GM19240 (cell line): ENCODE measurements around the gene WNT5B.
A peak's percentile ranks its signal among the peaks of the same experiment; 100 is the strongest.

Source experiments
- DNase-seq: peaks from one replicate; pipeline ENCODE4 v3.0.0; 2011; ENCODE audit warnings: low spot score; ENCODE audit not compliant: insufficient read length

Gene WNT5B

DNA sequence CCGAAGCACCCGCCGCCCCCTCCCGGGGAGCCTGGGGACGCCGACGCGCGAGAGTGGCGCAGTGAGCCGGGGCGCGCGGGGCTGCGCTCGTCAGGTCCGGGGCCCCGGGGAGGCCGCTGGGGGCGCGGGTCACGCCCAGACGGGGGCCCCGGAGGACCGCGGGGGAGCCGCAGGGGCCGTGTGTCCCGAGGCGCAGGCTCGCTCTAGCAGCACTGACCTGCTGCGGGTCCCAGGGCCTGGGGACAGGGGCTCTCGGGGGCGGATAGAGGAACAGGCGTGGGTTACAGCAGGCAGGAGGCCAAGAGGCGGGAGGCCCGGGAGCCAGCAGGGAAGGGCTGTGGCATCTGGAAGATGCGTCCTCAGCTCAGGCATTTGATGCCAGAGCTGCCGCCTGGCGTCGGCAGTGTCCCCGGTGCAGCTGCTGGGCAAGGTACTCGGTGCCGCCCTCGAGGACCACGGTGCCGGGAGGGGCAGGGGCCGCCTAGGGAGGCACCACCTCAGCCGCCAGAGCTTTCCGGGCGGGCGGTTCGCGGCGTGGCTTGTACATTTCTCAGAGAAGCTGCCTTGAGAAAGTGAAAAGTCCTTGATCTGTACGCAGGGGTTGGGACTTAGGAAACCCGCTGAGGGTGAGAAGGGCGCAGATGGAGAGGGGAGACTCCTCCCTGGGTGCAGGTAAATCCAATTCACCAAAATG is 1.2 kb downstream of the WNT5B start:
- no peak for DNase-seq

DNA sequence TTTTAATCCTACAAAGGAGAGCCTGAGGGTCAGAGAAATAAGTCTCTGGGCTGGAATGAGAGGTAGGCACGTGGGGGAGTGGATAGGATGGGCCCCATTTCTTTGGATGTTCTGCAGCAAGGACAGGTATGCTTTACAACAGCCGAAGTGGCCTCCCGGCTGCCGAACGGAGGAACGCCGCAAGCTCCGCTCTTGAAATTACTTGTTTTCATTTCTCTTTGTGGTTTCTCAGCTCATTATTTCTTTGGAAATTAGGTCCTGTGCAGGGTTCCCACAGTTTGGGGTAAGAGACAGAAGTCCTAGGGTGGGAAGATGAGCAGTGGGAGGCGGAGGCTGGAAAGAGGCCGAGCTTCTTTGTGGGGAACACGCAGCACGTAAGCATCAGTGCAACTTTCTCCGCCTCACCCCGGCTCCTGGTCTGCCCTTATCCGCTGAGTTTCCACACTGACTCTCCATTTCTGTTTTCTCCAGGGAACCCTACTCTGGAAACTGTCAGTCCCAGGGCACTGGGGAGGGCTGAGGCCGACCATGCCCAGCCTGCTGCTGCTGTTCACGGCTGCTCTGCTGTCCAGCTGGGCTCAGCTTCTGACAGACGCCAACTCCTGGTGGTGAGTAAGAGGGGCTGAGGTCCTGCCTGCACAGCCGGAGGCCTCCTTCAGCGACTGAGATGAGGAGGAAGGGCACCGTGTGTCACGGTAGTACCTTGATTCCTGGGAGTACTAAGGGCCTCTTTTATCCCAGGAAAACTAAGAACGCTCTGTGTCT is 2.0 kb downstream of the WNT5B start:
- no peak for DNase-seq

DNA sequence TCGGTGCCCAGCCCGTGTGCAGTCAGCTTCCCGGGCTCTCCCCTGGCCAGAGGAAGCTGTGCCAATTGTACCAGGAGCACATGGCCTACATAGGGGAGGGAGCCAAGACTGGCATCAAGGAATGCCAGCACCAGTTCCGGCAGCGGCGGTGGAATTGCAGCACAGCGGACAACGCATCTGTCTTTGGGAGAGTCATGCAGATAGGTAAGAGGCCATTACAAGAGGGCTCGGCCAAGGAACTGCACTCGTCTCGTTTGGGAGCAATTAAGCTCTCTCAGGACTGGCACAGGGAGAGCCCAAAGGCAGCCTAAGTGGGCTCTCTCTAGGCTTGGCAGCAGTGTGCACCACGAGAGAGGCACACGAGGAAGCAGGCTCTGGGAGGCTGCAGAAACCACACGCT is 3.7 kb downstream of the WNT5B start:
- no peak for DNase-seq

DNA sequence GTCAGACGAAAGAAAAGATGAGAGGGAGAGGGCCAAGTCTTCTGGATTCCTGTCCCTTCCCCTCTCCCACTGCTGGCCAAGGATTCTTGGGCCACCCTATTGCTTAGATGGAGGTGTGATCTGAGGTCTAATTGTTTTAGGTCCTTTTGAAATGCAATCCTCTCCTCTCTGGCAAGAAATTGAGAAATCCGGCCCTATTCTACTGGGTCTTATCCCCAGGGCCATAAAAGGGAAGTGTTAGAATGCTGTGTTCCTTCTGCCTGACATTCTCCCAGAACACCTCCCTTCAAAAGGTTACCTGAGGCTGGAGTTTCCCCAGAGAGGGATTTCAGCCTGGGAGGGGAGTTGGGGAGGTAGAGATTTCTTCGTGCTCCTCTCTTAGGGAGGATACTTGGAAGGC is 4.4 kb downstream of the WNT5B start:
- DNase-seq = no peak

DNA sequence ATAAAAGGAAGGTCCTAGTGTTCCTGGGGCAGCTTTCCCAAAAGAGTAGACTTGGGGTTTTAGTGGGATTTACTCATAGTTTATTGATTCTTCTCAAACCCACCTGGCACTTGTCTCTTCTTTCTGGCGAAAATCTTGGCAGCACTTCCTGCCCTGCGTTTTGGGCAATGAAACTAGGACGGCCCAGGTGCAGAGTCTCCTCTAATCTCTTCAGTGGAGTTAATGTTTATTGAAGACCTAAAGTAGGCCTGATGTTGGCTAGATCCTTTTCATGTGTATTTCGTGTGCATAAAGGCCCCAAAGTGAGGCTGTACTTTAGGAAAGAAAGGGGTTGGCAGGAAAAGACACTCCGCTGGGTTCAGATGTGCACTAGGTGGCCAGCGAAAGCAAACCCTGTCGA is 5.1 kb downstream of the WNT5B start:
- DNase-seq = no peak

DNA sequence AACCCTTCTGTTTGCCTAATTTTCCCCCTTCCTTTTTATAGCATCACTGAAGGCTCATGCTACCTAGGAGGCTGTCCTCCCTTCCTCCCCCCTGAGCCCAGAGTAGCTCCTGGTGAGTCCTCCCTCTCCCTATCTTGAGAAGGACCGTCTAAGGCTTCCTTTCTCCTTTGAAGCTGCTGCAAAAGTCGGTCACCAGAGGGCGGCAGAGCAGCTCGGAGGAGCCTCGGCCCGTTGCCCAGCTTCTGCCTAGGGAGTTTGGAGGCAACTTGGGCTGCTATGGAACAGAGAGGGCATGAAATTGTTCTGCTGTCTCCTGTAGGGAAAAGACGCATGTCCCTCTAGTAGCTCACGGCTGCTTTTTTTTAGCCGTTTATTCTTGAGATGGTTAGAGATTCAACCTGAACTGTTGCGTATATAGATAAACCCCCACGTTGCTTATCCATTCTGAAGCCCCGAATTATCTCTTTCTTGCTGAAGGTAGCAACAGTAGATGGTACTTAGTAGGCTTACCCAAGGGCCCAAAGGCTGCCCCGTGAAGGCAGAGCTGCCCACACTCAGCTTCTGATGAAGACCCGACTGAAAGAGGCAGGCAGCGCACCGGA is 5.7 kb downstream of the WNT5B start:
- DNase-seq = peak; percentile 72

DNA sequence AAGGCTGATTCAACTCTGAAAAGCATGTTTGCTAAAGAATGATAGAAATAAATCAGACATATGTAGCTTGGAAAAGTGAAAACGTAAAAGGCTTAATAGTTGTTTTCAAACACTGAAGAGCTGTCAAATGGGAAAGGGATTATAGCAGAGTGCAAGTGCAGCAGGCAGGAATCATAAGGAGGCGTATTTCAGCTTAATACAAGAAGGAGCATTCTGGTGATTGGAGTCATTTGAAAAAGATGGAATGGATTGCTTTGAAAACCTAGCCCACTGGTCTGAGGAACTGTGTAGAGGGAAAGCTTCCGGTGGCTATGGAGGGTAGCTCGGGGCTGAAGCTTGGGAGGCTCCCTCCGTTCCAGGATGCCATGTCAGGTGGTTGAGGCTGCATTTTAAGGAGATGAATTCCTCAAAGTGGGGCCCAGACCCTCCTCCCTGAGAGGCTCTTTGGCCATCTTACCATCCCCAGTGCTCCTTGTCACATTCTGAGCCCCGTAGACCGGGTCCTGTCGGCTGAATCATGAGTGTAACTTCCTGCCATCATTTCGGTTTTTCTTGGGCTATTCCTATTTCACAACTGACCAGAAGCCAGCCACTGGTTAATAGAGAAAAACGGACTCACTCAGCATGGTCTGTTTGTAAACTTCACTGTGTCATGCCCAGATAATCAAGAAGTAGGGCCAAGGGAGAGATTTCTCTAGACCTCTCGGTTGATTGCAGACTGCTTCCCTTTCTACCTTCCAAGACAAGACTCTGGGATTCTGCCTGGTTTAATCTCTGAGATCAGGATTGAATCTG is 6.5 kb downstream of the WNT5B start:
- DNase-seq = no peak

DNA sequence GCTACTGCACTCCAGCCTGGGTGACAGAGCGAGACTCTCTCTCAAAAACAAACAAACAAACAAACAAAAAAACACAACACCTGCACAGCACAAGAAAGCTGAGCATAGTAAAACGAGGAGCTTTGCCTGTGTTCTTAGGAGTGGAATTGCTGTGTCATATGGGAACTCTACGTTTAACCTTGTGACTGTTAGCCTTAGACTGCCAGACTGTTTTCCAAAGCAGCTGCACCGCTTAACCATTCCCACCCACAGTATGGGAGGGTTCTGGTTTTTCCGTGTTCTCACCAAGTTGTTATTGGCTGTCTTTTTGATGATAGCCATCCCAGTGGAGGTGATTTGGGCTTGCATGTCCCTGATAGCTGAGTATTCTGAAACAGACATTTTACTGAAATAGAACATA is 9.2 kb downstream of the WNT5B start:
- DNase-seq = no peak

DNA sequence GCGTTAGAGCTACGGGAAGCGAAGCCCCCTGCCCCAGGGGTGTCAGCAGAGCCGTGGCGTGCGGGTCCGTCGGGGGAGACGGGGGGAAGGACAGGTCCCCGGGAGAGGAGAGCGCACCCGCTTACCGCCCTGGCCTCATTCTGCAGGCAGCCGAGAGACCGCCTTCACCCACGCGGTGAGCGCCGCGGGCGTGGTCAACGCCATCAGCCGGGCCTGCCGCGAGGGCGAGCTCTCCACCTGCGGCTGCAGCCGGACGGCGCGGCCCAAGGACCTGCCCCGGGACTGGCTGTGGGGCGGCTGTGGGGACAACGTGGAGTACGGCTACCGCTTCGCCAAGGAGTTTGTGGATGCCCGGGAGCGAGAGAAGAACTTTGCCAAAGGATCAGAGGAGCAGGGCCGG is 10.5 kb downstream of the WNT5B start:
- DNase-seq = no peak

DNA sequence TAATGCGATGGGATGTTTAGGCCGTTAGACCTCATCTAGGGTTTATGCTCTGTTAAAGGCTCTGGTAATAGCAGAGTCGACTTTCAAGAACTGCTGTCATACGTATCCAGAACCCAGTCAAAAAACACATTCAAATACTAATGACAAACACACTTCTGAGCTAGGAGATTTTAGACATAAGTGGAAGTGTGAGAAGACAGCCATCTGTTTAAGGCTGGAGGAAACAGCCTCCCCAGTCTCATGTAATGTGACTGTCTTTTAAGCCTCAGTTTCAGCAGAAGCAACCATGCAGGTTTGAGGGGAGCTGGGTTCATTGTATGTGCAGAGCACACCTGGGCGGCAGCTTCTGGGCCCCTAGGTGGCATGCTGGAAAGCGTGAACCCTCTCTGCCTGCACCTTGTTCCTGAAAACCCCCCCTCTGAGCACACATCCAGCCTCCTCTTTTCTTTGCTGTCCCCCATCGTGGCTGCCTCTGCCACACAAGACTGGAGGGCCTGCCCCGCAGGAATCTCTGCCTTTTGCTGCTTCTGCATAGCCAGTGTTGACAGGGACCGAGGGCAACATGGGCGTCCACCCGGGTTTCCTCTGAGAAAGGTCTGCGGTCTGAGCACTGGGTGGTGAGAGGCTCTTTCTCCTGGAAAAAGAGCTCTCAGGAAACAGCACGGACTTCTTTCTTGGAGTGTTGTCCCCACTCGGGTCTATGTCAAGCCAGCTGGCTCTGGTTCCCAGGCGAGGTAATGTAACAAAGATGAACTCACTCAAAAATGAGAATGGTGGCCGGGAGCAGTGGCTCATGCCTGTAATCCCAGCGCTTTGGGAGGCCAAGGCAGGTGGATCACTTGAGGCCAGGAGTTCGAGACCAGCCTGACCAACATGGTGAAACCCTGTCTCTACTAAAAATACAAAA is 11.6 kb downstream of the WNT5B start:
- no peak for DNase-seq

DNA sequence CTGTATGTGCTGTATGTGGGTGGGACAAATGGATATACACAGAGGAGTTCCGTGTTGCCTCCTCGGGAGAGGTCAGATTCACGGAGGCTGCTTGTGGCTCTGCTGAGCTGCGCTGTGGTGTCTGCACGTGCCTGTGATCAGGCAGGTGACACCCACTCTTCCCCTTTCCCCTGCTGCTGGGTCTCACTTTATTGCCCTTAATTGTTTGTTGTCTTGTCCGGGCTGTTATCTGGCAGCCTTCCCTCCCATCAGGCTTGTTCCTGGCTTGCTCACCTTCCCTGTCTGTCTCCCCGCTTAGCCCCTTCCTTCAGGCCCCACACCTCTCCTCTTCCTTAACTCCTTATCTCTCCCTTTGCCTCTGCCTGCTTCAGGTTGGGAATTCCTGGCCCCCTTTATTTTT is 13.5 kb downstream of the WNT5B start:
- no peak for DNase-seq

DNA sequence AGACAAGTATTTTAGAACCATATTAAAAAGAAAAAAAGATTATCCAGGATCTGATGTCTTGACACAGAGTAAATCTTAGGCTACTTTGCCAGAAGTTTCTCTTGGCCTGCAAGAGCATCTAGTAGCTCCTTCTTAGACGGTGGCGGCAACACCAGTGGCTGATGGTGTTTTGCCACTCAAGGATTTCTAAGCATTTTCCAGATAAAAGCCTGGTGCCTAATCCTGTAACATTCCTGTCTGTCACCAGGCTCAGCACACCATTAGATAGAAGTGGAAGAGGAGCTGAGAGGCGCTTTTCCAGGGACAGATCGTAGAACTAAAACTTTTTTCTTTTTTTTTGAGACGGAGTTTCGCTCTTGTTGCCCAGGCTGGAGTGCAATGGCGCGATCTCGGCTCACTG is 14.0 kb downstream of the WNT5B start:
- no peak for DNase-seq

DNA sequence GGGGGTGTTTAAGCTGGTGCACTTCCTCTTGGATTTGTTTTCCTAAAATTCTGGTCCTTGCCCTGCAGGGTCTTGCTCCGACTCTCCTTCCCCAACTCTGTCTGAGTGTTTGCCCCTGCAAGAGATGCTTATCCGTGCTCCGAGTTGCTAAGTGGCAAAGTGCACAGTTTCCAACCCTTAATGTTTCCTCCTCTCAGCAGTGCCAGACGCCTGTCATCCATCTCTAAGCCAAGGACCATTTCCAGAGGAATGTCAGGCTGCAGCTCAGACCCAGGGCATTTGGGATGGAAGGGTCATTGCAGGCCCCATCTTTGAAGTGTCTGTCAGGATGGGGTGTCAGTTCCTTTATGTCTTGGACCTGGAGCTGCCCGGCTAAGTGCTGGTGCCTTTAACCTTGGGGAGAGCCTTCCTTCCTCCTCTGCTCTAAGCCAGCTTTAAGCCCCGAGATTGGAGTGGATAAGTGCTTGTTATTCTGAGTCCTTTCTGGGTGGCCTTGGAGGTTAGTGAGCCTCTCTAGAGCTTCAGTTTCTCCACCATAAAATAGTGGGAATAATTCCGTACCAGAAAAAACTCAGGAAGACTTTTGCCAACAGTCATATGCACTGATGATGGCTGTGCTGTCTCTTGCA is 15.0 kb downstream of the WNT5B start:
- DNase-seq = no peak

DNA sequence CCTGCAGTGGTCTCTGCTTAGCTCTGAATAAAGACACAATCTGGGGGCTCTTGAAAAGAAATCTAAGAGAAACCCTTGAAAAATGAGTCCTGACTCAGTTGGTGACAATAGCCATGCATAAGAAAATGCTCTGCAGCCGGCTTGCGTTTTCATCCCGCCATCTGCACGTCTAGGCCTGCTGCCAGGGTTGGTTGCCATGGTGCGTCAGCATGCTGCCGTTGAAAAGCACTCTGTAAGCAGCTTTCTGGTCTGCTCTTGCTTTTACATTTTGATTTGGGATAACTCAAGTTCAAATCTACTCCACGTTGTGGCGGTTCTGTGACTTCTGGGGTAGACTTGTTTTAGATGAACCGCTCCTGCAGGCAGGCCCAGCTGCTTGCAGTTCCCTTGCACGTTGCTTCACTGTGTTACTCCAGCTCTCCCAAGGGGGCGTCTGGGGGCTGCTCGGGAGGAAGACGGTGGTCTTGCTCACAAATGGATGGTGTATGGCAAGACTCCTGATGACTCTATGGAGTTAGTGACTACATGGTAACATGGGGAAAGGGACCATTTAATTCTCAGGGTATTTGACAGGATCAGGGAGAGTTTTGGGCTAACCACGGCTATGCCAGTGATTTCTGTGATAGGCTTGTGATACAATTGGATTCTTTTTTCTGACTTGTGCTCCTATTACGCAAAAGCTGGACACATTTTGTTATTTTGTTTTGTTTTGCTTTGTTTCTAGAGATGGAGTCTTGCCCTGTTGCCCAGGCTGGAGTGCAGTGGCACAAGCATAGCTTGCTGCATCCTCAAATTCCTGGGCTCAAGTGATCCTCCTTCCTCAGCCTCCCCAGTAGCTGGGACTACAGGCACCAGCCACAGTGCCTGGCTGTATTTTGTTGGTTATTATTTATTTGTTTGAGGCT is 15.8 kb downstream of the WNT5B start:
- no peak for DNase-seq

DNA sequence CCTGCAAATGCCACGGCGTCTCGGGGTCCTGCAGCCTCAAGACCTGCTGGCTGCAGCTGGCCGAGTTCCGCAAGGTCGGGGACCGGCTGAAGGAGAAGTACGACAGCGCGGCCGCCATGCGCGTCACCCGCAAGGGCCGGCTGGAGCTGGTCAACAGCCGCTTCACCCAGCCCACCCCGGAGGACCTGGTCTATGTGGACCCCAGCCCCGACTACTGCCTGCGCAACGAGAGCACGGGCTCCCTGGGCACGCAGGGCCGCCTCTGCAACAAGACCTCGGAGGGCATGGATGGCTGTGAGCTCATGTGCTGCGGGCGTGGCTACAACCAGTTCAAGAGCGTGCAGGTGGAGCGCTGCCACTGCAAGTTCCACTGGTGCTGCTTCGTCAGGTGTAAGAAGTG is 16.8 kb downstream of the WNT5B start:
- no peak for DNase-seq

DNA sequence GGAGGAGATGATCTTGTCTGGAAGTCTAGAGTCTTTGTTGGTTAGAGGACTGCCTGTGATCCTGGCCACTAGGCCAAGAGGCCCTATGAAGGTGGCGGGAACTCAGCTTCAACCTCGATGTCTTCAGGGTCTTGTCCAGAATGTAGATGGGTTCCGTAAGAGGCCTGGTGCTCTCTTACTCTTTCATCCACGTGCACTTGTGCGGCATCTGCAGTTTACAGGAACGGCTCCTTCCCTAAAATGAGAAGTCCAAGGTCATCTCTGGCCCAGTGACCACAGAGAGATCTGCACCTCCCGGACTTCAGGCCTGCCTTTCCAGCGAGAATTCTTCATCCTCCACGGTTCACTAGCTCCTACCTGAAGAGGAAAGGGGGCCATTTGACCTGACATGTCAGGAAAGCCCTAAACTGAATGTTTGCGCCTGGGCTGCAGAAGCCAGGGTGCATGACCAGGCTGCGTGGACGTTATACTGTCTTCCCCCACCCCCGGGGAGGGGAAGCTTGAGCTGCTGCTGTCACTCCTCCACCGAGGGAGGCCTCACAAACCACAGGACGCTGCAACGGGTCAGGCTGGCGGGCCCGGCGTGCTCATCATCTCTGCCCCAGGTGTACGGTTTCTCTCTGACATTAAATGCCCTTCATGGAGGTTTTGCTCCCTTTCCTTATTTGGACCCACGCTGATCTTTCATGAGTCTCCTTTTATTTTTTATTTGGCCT is 17.7 kb downstream of the WNT5B start:
- no peak for DNase-seq

DNA sequence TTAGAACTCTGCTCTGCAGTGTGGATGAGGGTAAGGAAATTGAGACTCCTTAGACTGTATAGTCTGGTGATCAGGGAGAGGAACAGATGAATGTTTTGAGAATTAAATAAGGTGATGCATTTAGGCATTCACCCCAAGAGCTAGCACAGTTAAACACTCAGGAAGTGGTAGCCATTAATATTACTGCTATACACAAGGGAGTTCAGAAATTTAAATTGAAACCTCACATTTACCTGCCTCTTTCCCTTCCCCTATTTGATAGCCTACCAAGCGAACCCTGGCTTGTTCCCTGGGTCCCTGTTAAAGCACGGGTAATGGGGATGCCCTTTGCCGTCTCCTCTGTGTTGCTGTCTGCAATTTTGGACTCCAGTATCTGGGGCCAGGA is 18.2 kb downstream of the WNT5B start:
- DNase-seq = no peak

DNA sequence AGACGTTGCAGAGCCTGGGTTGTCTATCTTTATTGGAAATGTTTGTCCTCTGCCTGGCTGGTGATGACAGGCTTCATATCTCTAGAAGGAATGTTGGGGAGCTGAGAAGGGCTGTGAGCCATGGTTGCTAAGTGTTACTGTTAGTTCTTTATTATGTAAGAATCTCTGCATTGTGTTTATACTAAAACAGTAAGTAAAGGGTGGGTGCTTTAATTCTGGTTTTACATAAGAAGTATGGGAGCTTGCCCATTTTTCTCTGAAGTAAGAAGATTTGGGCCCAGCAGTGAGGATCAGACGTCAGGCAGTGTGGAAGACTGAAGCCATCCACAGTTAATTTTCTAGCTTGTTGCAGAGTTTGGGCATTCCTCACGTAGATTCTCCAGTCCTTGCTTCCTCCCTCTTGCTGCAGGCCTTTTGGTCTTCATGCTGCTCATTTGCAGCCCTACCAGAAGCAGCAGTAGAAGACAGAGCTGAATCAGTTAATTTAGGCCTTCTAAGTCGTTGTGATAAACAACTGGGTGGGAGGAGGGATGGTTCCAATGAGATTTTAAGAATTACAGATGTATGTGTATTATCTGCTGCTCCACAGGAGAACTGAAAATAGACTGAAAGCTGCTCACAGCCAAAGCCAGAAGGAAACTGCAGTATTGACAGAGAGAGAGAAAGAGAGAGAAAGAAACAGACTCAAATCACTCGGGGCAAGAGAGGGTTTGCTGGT is 21.4 kb downstream of the WNT5B start:
- DNase-seq = no peak
